ENCODE results near the gene MAN1C1.
"Not testable (repeated sequence)": the region's sequence is repeated elsewhere in the genome, so short reads cannot be mapped to it uniquely, and the experiment has no call there.

MAN1C1 gene

DNA sequence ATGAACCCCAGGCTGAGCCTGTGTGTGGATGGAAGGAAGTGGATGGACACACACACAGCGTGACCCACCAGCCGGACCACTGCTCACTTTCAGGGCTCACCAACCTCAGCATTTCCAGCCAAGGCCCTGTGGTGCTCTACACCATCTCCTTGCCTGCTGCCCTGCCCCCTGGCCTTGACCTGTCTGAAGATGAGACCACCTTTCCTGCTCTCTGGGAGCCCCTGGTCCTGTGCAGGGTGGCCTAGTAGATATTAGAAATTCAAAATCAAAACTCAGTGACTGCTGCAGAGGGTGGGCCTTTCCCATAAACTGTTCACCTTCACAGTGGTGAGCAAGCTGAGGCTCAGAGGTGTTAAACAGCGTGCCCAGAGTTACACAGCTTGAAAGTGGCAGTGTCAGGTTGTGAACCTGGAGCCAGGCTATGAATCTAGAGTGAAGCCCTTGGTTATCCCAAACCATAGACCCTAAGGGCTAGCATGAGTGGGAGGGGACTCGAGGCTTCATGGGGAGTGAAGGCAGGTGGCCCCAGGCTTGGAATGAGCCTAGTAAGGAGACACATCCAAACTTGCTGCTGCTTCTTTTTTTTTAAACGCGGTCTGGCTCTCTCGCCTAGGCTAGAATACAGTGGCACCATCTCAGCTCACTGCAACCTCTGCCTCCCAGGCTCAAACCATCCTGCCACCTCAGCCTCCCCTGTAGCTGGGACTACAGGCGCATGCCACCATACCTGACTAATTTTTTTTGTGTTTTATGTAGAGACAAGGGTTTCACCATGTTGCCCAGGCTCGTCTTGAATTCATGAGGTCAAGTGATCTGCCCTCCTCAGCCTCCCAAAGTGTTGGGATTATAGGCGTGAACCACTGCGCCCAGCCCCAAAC, 41.5 kb downstream of the MAN1C1 start:
- DNase-seq = no peak

DNA sequence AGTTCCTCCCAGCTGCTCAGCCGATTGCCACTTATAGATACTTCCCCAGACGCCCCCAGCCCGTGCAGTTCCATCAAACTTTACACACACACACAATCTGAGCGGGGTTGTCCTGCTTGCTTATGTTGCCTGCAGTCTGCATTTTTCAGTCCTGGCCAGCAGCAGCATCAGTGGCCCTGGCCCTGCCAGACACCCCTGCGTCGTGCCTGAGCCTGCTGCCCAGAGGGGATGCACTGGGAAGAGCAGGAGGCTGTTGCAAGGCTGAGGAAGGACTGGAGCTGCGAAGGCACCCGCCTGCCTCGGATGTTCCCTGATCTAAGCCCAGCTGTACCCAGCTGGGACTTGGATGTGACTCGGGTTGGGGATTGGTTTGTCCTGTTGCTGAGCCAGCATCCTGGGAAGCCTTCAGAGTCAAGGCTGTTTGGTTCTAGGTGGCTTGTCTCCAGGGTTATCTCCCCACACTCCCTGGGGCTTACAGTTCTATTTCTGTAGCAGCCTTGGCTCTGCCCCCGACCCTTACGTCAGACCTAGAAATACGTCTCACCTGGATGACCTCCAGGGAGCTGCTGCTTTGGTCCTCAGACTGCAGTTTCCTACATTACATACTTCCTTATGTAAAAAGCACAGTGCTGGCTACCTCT, 42.3 kb downstream of the MAN1C1 start:
- peak in 2 of 14 donors; percentile 12 to 84 for DNase-seq

DNA sequence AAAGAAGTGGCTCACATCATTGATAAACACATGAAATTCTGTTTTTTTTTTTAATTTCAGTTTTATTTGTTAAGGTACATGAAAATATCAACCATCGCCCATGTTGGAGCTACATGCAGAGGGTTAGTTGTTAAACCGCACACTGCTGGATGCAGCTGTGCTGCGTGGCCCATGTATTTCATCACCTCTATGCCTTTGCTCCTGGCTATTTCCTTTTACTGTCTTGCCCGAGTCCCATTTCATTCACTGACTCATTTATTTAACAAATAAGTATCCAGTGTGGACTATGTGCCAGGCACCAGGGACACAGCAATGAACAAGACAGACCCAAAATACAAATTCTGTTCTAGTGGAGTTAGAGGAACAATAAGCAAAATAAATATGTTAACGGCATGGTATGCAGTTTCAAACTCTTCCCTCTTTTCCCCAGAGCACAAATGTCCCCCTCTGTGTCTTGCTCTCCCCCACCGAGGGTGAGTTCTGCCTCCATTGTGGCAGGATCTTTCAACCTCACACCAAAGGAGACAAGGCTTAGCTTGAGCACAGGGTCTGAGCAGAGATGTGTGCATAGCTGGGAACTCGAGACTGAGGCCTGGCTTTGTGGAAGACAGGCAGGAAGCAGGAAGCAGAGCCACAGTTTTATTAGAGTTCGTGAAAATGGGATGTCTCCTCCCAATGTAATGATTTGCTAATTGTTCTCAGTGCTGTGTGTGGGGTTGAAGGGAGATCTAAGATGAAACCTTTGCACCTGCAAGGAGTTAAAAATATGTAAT, 44.6 kb downstream of the MAN1C1 start:
- DNase-seq = no peak

DNA sequence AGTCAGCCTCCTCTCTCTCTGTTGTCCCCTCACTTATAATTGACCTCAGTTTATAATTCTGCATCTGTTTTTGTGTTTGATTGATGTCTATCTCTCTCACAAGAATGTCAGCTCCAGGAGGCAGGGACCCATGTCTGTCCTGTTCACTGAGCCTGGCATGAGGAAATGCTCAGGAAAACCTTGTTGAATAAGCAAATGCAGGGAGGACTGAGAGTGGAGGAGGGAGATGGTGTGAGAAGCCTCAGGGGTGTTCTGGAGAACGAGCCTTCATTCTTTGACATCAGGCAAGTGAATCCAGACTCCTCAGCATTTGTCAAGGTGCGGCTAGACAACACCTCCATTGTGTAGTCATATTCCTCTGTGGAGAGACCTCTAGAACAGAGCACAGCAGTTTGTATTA, 45.5 kb downstream of the MAN1C1 start:
- no peak for DNase-seq

DNA sequence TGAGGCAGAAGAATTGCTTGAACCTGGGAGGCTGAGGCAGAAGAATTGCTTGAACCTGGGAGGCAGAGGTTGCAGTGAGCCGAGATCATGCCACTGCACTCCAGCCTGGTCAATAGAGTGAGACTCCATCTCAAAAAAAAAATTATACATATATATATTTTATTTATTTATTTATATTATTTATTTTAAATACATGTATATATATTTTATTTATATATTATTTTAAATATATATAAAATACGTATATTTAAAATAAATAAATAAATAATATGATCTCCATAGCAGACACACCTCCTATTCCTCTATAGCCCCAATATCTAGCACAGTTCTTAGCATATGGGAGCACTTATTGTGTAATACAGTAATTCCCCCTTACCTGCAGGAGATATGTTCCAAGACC, 46.4 kb downstream of the MAN1C1 start:
- DNase-seq = not testable (repeated sequence)

DNA sequence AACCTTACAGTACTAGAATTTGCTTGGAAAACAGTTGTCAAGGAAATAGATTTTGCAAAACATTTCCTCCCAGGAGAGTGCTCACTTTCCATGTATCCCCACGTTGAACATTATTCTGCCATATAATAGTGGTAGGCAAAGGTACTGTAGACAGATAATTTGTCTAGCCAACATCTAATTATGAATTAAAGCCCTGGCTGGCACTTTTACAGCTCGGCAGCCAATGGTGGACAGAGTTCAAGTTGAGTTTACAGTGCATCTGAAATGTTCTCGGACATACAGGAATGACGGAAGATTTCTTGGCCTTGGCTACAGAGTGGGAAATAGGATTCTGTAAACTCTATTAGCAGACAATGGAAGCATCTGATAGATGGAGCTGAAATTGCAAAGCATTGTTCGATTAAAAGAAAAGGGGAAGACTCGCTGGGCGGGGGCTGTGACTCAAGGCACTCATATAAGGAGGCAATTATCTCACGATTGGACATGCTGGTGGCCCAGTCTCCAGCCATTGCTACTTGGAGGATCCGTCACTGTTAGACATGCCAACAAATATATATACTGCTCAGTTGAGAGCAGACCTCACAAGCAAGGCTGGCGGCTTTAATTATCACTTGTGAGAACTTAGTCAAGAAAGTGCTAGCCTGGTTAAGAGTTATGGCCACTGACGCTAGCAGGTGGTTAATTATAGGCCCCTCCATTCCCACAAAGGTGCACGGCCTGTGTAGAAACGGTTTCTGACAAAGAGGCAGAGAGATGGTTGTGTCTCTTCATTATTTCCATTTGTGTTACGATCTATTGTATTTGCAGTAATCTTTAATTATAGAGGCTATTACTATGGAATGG, 48.0 kb downstream of the MAN1C1 start:
- no peak for DNase-seq

DNA sequence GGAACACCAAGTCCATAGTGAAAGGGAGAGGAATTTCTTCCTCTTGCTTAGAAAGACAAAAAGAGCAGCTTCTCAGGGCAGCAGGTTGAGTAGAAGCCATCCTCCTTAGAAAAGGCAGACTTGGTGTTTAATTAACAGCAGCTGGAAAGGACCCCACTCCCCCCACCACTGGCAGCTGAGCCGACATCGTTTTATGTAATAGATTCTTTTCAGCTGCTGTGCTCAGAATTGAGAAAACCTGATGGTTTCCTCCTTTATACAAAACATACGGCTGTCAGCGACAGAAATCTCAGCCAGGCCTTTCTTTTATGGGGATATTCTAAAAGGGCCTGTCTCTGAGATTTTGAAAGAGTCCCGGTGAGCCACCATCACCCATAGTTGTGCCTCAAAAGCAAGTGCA, 49.9 kb downstream of the MAN1C1 start:
- no peak for DNase-seq

DNA sequence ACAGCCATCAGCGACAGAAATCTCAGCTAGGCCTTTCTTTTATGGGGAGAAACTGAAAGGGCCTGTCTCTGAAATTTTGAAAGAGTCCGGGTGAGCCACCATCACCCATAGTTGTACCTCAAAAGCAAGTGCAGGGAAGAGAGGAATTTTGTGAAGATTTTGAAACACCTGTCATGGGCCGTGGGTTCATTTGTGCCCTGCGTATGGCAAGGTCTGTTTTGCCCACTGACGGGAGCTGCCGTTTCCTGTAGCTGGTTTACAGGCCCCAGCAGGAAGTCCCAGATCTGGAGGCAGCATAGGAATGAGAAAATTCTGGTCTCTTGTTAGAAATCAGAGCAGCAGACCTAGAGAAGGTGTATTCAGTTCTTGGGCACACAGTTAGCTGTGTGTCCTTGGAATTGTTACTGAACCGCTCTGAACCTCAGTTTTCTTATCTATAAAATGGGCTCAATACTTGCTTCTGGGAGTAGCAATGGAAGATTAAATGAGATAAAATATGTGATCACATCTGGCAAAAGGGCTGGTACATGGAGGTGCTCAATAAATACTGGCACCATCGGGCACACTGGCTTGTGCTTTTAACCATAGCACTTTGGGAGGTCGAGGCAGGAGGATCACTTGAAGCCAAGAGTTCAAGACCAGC, 52.5 kb downstream of the MAN1C1 start:
- no peak for DNase-seq

DNA sequence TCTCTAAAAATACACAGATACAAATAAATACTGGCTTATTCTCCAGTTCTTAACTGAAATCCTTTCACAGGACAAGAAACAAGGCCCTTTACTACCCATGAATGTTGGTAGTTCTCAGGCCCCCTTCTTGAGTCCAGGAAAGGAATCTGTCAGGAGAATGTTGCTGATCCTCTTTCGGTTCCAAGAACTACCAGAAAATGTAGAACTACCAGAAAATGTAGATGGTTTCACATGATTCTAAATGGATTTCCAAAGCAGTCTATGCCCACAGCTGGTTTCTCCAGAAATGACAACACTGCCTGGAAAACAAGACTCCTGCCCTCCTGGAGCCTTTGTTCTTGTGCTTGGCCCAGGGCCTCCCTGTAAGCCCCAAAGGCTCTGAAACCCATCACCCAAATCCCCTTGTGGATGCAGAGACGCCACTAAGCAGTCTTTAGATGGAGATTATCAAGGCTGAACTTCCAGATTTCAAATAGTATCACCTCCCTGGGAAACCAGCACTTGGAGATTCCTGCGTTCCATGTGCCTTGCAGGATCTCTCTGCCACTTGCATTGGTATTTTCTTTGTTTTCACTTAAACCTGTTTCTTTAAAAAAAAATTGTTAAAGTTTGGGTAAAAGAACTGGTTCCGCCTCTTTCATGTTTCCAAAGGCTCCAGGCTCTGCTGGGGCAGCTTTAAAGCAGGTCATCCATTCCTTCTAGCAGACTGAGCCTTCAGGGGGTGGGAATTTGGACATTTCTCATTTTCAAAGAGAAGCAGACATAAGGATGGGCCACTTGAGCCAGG, 53.4 kb downstream of the MAN1C1 start:
- no peak for DNase-seq

DNA sequence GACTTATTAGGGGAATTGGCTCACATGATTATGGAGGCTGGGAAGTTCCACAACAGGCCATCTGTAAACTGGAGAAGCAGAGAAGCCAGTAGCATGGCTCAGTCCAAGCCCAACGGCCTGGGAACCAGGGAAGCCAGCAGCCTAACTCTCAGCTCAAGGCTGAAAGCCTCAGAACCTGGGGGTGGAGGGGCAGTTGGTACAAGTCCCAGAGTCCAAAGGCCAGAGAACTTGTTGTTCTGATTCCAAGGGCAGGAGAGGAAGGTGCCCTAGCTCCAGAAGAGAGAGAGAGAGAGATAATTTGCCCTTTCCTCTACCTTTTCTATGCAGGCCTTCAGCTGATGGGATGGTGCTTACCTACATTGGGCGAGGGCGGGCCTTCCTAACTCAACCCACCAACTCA, 55.3 kb downstream of the MAN1C1 start:
- DNase-seq = no peak

DNA sequence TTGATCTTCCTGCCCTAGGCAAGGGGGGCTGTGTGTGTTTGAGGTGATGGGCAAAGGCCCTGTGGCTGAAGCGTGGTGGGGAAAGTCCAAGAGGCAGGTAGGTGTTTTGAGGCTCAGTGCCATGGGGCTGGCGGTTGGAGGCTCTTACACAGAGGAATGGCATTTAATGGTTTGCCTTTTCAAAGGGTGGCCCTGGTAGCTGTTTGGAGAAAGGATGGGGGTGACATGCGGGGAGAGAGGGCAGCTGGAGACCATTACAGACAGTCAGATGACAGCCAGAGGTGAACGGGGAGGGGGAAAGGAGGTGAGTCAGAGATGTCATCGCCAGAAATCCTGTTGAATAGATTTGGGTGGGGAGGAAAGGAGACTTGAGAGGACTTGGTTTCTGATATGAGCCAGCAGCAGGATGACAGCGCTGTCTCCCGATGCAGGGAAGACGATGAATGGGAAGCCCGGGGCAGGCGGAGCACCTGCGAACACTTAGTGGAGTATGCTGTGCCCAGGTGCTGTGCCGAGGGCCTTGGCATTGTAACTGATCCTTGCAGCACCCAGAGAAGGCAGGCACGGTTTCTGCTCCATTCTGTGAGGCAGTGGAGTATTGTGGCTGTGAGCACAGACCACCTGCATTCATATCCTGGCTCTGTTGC, 56.3 kb downstream of the MAN1C1 start:
- DNase-seq = no peak

DNA sequence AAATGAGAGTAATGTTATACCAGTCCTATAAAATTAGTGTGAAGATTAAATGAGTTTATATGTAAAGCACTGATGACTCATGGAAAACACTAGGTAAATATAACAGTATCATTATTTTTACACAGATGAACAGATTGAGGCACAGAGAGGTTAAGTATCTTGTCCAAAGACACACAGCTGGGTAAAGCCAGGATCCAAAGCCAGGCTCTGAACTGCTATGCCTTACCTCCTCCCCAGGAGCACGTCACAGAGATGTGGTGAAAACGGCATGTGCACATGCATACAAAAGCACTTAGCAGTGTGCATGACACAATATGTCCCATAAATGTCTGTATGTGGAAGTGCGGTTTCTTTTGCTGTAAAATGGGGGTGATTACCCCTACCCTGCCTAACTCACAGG, 56.9 kb downstream of the MAN1C1 start:
- DNase-seq = no peak

DNA sequence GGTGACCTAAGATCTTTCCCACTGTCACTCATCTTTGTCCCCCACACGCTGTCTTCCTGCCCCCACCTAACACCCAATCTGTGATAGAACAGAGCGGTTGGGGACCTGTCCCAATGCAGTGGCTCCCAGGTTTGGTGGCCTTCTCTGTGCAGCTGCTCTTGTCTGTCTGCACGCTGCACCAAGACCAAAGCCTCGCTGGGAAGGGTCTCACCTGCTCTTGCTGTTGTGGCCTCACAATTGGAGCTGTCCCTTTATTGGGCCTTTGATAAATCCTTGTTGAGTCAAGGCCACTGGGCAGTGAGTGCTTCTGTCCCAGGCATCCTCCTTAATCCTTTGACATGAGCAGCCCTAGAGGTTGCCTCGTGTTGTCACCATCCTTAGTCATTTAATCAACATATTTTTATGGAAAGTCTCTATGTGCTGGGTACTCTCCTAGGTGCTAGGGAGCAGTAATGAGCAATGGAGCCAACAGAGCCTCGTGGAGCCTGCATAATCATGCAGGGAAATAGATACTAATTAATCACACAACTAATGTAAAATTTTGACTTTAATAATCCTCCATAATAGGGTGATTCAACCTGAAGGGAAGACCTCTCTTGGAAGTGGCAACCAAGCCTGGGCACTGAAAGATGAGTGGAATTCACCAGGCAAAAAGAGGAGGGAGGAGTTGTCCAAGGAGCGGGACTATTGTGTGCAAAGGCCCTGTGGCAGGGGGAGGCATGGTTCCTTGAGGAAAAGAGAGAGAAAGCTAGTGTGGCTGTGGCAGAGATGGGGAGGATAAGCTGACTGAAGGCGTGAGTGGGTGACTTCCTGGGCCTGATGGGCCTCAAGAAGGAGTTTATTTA, 57.6 kb downstream of the MAN1C1 start:
- DNase-seq = no peak

DNA sequence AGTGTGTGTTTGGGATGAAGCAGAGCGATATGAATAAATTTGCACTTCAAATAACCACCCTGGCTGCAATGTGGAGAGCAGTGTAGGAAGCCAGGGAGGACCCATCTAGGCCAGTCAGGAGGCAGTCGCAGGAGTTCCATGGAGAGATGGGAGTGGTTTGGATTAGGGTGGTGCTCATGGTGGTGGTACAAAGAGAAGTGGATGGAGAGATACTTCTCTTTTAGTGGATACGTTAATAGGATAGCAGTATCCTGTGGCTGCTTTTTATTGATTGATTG, 58.2 kb downstream of the MAN1C1 start:
- no peak for DNase-seq

DNA sequence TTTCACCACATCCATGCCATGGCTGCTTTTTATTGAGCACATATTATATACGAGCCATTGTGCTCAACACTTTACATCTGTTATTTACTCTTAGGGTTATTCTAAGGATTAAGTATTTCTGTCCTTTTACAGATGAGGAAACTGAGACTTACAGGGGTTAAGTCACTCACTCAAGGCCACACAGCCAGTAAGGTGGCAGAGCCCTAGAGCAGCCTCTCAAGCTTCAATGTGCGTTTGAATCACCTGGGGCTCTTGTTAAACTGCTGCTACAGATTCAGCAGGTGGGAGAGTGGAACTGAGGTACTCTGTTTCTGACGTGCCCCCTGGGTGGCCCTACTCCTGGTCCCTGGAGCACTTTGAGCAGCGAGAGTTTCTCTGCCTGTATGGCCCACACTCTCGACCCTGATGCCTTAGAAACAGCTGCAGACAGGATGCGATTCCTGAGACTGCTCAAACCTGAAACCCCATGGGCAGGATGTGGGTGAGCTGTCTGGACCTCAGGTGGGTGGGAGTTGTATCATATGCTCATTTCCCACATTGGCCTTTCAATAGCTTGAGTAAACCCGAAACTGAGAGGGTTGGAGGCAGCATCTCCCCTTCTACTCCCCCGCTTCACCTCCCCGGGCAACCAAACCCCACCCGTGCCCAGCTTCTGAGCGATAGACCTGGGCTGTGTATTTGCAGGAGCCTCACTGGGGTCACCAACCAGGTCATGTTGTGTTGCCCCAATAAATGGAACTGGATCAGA, 59.3 kb downstream of the MAN1C1 start:
- DNase-seq = no peak

DNA sequence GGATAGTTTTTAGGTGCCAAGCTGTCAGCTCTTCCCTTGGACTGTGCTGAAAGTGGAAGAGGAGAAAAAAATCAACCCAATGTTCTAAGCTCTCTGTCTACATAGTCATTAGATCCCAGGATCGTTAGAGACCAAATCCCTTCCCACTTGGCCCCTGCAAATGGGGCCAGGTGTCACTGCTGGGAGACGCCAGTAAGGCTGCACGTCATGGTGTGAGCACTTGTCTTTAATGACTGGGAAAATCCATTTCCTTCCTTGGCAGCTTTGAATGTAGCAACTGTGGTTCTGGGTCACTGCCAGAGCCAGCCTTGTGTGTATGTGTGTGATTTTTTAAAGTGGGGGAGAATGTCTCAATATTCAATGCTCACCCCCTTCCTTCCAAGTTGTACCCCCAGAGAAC, 59.9 kb downstream of the MAN1C1 start:
- DNase-seq = peak in 3 of 14 donors; percentile 15 to 87 (median 27)

DNA sequence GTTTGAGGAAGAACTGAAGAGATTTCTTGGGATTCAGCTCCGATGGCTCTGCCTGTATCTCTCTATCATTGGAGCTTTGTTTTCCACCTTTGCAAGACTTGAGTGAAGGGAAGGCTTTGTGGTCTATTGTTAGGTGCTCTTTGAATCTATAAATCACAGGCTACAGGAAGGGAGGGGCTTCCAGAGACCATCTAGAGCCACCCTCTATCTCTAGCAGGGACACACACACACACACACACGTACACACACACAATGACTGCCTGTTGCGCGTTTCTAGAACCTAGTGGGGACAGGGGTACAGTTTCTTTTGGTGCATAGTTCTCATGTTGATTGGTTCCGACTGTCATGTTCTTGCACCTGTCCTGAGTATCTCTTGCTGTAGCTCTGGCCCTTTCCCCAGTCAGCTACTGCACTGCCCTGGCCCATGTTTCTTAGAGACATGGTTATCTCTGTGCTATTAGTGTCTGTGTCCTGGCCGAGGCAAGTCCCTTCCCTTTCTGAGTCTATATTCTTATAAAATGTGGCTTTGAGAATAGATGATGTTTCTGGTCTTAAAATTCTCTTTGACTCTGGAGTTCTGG, 60.7 kb downstream of the MAN1C1 start:
- DNase-seq = no peak

DNA sequence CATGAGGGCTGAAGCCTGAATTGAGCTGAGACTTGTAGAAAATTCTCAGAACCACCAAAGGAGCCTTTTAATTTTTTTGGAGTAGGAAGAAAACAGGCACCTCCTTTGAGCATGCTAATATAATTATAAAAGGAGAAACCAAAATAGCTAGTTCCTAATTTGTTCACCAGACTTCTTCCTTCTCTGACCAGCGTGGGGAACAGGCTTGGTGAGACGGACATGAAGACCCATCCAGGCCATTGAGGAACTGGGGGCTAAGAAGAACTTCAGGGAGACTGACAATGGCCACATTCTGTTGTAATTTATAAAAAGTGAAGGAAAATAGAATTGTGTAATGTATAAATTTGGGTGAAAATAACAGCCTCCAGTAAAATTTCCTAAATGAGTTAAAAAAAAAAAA, 62.6 kb downstream of the MAN1C1 start:
- no peak for DNase-seq

DNA sequence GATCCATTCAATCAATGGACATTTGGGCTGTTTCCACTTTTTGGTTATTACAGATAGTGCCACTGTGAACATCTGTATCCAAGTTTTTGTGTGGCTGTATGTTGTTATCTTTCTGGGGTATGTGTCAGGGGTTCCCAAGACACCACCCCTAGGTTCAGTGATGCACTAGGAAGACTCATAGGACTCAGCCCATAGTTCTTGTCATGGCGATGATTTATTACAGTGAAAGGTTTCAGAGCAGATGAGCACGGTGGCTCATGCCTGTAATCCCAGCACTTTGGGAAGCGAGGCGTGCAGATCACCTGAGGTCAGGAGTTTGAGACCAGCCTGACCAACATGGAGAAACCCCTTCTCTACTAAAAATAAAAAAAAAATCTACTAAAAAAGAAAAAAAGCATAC, 64.1 kb downstream of the MAN1C1 start:
- no peak for DNase-seq

Measured in C1 segment of cervical spinal cord (tissue), 14 donors.